SK-N-SH (cell line): ENCODE measurements around the gene ZNF649.
"Not testable (repeated sequence)": the region's sequence is repeated elsewhere in the genome, so short reads cannot be mapped to it uniquely, and the experiment has no call there.

Experiments
- EP300 ChIP-seq, 2 experiments: IDR thresholded peaks; 2 replicates each; pipeline versions ENCODE4 v1.4.0 to v1.6.1; 2012; ENCODE audit warnings: borderline replicate concordance in 1 of 2, low read depth in 1 of 2, low read length in 1 of 2
- EZH2phosphoT487 ChIP-seq: fragments of 200-600 bp; sonication (generic); IDR thresholded peaks from 2 replicates; pipeline ENCODE4 v1.6.1; 2017; ENCODE audit warnings: low read depth, mixed run types, mild to moderate bottlenecking, antibody characterized with exemption, moderate library complexity, borderline replicate concordance
- GABPA ChIP-seq: IDR thresholded peaks from 2 replicates; pipeline ENCODE4 v1.4.0; 2012; ENCODE audit warnings: low read depth, mild to moderate bottlenecking
- GATA2 ChIP-seq: sonication (generic); formaldehyde crosslinking; IDR thresholded peaks from 2 replicates; pipeline ENCODE4 v1.5.0; 2020; ENCODE audit warnings: mild to moderate bottlenecking, missing genetic modification reagents
- POLR2AphosphoS5 ChIP-seq: IDR thresholded peaks from 2 replicates; pipeline ENCODE4 v1.6.1; 2012; ENCODE audit warnings: low read depth, low read length
- RAD21 ChIP-seq: IDR thresholded peaks from 2 replicates; pipeline ENCODE4 v1.6.1; 2012; ENCODE audit warnings: mild to moderate bottlenecking, low read length
- RFX5 ChIP-seq: IDR thresholded peaks from 2 replicates; pipeline ENCODE4 v1.6.1; 2012; ENCODE audit warnings: mild to moderate bottlenecking, improper control_type of control experiment, low read length
- TAF1 ChIP-seq: IDR thresholded peaks from 2 replicates; pipeline ENCODE4 v1.6.1; 2012; ENCODE audit warnings: low read depth, mild to moderate bottlenecking, low read length, moderate library complexity, borderline replicate concordance
- YY1 ChIP-seq: IDR thresholded peaks from 2 replicates; pipeline ENCODE4 v1.4.0; 2012; ENCODE audit warnings: low read depth, mild to moderate bottlenecking
- TF ChIP-seq, protein P1 (sequence below): fragments of 200-600 bp; sonication (generic); IDR thresholded peaks from 2 replicates; pipeline ENCODE4 v1.6.1; 2017; ENCODE audit warnings: antibody characterized with exemption, mild to moderate bottlenecking, moderate library complexity

GRCh38 chr19:51905639-51906038, 822 bp upstream of the ZNF649 start:
- not testable (repeated sequence) for TF ChIP-seq EP300 (IDR thresholded peaks at IDR 0.05; ENCODE audit: borderline replicate concordance in 1 of 2, low read depth in 1 of 2, low read length in 1 of 2); YY1; TAF1; EZH2phosphoT487; RAD21; GABPA; POLR2AphosphoS5; GATA2 (CRISPR knock-in tag); RFX5
- TF ChIP-seq, protein P1, sequence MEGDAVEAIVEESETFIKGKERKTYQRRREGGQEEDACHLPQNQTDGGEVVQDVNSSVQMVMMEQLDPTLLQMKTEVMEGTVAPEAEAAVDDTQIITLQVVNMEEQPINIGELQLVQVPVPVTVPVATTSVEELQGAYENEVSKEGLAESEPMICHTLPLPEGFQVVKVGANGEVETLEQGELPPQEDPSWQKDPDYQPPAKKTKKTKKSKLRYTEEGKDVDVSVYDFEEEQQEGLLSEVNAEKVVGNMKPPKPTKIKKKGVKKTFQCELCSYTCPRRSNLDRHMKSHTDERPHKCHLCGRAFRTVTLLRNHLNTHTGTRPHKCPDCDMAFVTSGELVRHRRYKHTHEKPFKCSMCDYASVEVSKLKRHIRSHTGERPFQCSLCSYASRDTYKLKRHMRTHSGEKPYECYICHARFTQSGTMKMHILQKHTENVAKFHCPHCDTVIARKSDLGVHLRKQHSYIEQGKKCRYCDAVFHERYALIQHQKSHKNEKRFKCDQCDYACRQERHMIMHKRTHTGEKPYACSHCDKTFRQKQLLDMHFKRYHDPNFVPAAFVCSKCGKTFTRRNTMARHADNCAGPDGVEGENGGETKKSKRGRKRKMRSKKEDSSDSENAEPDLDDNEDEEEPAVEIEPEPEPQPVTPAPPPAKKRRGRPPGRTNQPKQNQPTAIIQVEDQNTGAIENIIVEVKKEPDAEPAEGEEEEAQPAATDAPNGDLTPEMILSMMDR, result not testable (repeated sequence)
